Measurements from ENCODE around the gene FBXO39.

Gene FBXO39

DNA sequence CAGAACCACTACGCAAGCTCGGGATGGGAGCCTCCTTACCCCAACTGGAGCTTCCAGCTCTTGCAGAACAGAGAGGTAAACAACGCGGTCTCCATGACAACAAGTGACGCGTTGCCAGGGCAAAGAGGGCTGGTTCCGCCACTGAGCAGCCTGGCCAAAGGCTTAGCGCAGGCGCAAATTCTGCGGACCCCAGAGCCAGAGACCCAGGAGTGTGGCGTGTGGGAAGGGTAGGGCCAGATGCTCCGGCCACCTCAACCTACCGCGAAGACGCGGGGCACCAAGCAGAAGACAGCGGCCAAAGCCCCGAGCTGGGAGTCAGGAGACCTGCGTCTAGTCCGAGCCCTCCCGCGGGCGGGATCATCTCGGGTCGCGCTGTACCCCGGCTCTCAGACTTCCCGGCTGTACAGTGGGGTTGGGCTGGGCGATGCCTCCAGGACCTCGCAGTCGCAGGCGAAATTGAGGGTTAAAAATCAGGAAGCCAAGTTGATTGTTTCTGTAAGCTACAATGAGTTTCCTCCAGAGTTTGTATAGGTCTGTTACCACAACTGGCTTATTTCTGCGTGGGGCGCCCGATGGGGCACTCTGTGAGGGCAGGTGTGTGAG is 55.7 kb downstream of the FBXO39 start, which contains the start of gene TEKT1:
TSS of gene TEKT1 (minus strand) at position 69 of the 603 bp plus-strand sequence. CDS start 1,353 bp downstream, outside the sequence.
- TF ChIP-seq, protein P1, sequence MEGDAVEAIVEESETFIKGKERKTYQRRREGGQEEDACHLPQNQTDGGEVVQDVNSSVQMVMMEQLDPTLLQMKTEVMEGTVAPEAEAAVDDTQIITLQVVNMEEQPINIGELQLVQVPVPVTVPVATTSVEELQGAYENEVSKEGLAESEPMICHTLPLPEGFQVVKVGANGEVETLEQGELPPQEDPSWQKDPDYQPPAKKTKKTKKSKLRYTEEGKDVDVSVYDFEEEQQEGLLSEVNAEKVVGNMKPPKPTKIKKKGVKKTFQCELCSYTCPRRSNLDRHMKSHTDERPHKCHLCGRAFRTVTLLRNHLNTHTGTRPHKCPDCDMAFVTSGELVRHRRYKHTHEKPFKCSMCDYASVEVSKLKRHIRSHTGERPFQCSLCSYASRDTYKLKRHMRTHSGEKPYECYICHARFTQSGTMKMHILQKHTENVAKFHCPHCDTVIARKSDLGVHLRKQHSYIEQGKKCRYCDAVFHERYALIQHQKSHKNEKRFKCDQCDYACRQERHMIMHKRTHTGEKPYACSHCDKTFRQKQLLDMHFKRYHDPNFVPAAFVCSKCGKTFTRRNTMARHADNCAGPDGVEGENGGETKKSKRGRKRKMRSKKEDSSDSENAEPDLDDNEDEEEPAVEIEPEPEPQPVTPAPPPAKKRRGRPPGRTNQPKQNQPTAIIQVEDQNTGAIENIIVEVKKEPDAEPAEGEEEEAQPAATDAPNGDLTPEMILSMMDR (IDR thresholded peaks at IDR 0.05; ENCODE audit: low read depth, low read length), result no peak

More for the DNA sequence above, 55.7 kb downstream of the FBXO39 start, which contains the start of gene TEKT1:
- H3K4me3 ChIP-seq (ENCODE audit: low read depth, low read length), result no peak within 1 kb of the TSS
- peaks cover 28% of the 10 kb centered on the region for H3K27me3 ChIP-seq
- DNase-seq, result peak; percentile 45
- H3K4me1 ChIP-seq, result no peaks in the 10 kb centered on the region
- no peaks in the 10 kb centered on the region for H3K9me3 ChIP-seq
- H3K36me3 ChIP-seq, result no peaks in the 10 kb centered on the region
